KMS-11 (cell line): ENCODE results near the gene HCFC1.

ENCODE experiments used
- H2AFZ ChIP-seq: fragments of 200-600 bp; sonication (generic); 2 replicates; pipeline ENCODE4 v1.6.1; 2016; ENCODE audit warnings: antibody characterized with exemption, mixed run types, low read depth
- H3K27ac ChIP-seq: fragments of 200-600 bp; sonication (generic); 2 replicates; pipeline ENCODE4 v1.6.1; 2016; ENCODE audit warnings: mild to moderate bottlenecking, mixed run types
- H3K27me3 ChIP-seq: fragments of 200-600 bp; sonication (generic); 2 replicates; pipeline ENCODE4 v1.6.1; 2017; ENCODE audit warnings: mild to moderate bottlenecking, low read depth, mixed run types, moderate library complexity; ENCODE audit not compliant: insufficient read depth
- H3K36me3 ChIP-seq: fragments of 200-600 bp; sonication (generic); 2 replicates; pipeline ENCODE4 v1.6.1; 2017; ENCODE audit warnings: mild to moderate bottlenecking, mixed run types; ENCODE audit not compliant: insufficient read depth
- H3K4me1 ChIP-seq: fragments of 200-600 bp; sonication (generic); 2 replicates; pipeline ENCODE4 v1.6.1; 2016; ENCODE audit warnings: mild to moderate bottlenecking, low read depth, mixed run types; ENCODE audit not compliant: poor library complexity, severe bottlenecking
- H3K4me2 ChIP-seq: fragments of 200-600 bp; sonication (generic); 2 replicates; pipeline ENCODE4 v1.7.0; 2016; ENCODE audit warnings: mild to moderate bottlenecking, mixed run types
- H3K4me3 ChIP-seq: fragments of 200-600 bp; sonication (generic); IDR thresholded peaks from 2 replicates; pipeline ENCODE4 v1.6.1; 2017; ENCODE audit warnings: low read depth, low read length, mixed read lengths; ENCODE audit not compliant: insufficient read depth
- H3K79me2 ChIP-seq: fragments of 200-600 bp; sonication (generic); 2 replicates; pipeline ENCODE4 v1.6.1; 2016; ENCODE audit warnings: low read depth, mixed run types; ENCODE audit not compliant: insufficient read depth
- H3K9ac ChIP-seq: fragments of 200-600 bp; sonication (generic); 2 replicates; pipeline ENCODE4 v1.6.1; 2016; ENCODE audit warnings: mild to moderate bottlenecking, mixed run types
- H4K20me1 ChIP-seq: fragments of 200-600 bp; sonication (generic); 2 replicates; pipeline ENCODE4 v1.6.1; 2016; ENCODE audit warnings: mild to moderate bottlenecking, mixed run types; ENCODE audit not compliant: insufficient read depth
- CTCF ChIP-seq: fragments of 200-600 bp; sonication (generic); conservative IDR thresholded peaks from 2 replicates; pipeline ENCODE4 v1.6.1; 2017; ENCODE audit warnings: low read depth, mild to moderate bottlenecking, antibody characterized with exemption, low read length, moderate library complexity, mixed read lengths

The HCFC1 gene

GRCh38 chrX:154019061-154019621, 47.5 kb upstream of the HCFC1 start:
- Histone ChIP-seq H2AFZ (no peak overlapping the region; the same call in 1 of the 2 replicates), H3K4me1 (peaks cover 12% of the 10 kb centered on the region), H3K79me2 (peaks cover 36% of the 10 kb centered on the region), H3K27ac (peak overlapping the region; percentile 73), H3K9ac (peak overlapping the region; percentile 93), H3K4me3 (no peak overlapping the region), H3K4me2 (peak overlapping the region; percentile 47; the same call in 1 of the 2 replicates), H3K27me3 (no peaks in the 10 kb centered on the region), H4K20me1 (no peaks in the 10 kb centered on the region), H3K36me3 (no peaks in the 10 kb centered on the region)
- no peak for TF ChIP-seq CTCF

- Histone ChIP-seq H3K27ac (peak overlapping the region; percentile 73), H3K4me2 (peak overlapping the region; percentile 47), H3K9ac (peak overlapping the region; percentile 93), H3K27me3 (no peaks in the 10 kb centered on the region), H3K4me3 (no peak overlapping the region), H3K36me3 (0 out of 2 replicates have a peak, but pooled peaks cover 2% of the 10 kb centered on the region), H4K20me1 (no peaks in the 10 kb centered on the region), H2AFZ (no peak overlapping the region), H3K79me2 (peaks cover 36% of the 10 kb centered on the region), H3K4me1 (peaks cover 16% of the 10 kb centered on the region)
- TF ChIP-seq CTCF: no peak
Measured at GRCh38 chrX:154018518-154019060, 47.0 kb upstream of the HCFC1 start.

- peaks cover 36% of the 10 kb centered on the region for H3K79me2 ChIP-seq
- H3K4me2 ChIP-seq: peak overlapping the region; percentile 47
- no peaks in the 10 kb centered on the region for H4K20me1 ChIP-seq
- H3K9ac ChIP-seq: peak overlapping the region; percentile 93; the same call in 1 of the 2 replicates
- 0 out of 2 replicates have a peak, but pooled peaks cover 5% of the 10 kb centered on the region for H3K36me3 ChIP-seq
- H3K27me3 ChIP-seq: no peaks in the 10 kb centered on the region
- no peak overlapping the region for H3K4me3 ChIP-seq
- no peak overlapping the region for H2AFZ ChIP-seq
- peak overlapping the region; percentile 73; the same call in 1 of the 2 replicates for H3K27ac ChIP-seq
- peaks cover 21% of the 10 kb centered on the region for H3K4me1 ChIP-seq
- TF ChIP-seq CTCF: no peak
Measured at GRCh38 chrX:154017766-154018517, 46.3 kb upstream of the HCFC1 start.

GRCh38 chrX:154016366-154017076, 44.9 kb upstream of the HCFC1 start:
- Histone ChIP-seq H3K4me1 (peaks cover 21% of the 10 kb centered on the region), H3K9ac (no peak overlapping the region), H4K20me1 (no peaks in the 10 kb centered on the region), H2AFZ (no peak overlapping the region), H3K79me2 (peaks cover 36% of the 10 kb centered on the region), H3K27me3 (no peaks in the 10 kb centered on the region), H3K36me3 (0 out of 2 replicates have a peak, but pooled peaks cover 5% of the 10 kb centered on the region), H3K4me2 (no peak overlapping the region; the same call in 1 of the 2 replicates), H3K4me3 (no peak overlapping the region), H3K27ac (no peak overlapping the region)
- no peak for TF ChIP-seq CTCF
